ENCODE results near the gene SPACA5.
"Not testable (repeated sequence)": the region's sequence is repeated elsewhere in the genome, so short reads cannot be mapped to it uniquely, and the experiment has no call there.

SPACA5 gene

GRCh38 chrX:48030641-48031173 is 23.9 kb downstream of the SPACA5 start:
- H3K9me3 ChIP-seq (ENCODE audit: control extremely low read depth in 1 of 5, control insufficient read depth in 4 of 5, insufficient read depth in 2 of 5, low read depth in 1 of 5, low read length in 4 of 5); H3K4me1 ChIP-seq (ENCODE audit: control extremely low read depth in 1 of 4, control insufficient read depth in 4 of 4, insufficient read depth in 4 of 4, low read length in 3 of 4); DNase-seq; H3K4me3 ChIP-seq (ENCODE audit: control insufficient read depth in 1 of 7, extremely low read depth in 1 of 7, insufficient read depth in 4 of 7, low read depth in 2 of 7, low read length in 6 of 7); H3K36me3 ChIP-seq (ENCODE audit: control insufficient read depth in 4 of 4, insufficient read depth in 4 of 4, low read length in 3 of 4); CTCF ChIA-PET; H3K27ac ChIP-seq (ENCODE audit: insufficient read depth in 1 of 2, low read depth in 1 of 2, low read length in 2 of 2, poor library complexity in 1 of 2, severe bottlenecking in 2 of 2); H3K27me3 ChIP-seq (replicated peaks in 2 of 5; ENCODE audit: control insufficient read depth in 4 of 5, insufficient read depth in 5 of 5, low read length in 4 of 5); POLR2A ChIA-PET: not testable (repeated sequence)
- WGBS (ENCODE audit: insufficient coverage), result 86% methylated on average over 5 of the region's 10 CpGs

DNA sequence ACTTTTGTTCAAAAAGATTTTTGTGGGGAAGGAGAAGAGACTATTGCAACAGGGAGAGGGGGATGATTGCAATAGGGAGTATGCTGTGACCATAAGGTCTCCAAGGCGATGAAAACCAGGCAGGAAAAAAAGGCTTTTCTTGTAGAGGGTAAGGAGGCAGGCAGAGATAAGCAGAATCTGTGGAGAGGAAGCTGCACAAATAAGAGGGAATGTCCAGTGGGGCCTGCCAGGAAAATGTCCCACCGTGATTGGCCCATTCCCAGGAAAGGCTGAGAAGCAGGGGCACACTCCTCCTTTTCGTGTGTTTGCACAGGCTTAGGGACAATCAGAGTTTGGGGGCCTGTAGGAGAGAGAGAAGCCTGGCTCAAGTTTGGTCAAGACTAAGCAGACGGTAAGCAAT is 29.1 kb downstream of the SPACA5 start:
- Histone ChIP-seq H3K4me3 (ENCODE audit: control insufficient read depth in 1 of 7, extremely low read depth in 1 of 7, insufficient read depth in 4 of 7, low read depth in 2 of 7, low read length in 6 of 7) (no peak overlapping the region), H3K27ac (ENCODE audit: insufficient read depth in 1 of 2, low read depth in 1 of 2, low read length in 2 of 2, poor library complexity in 1 of 2, severe bottlenecking in 2 of 2) (no peak overlapping the region), H3K4me1 (ENCODE audit: control extremely low read depth in 1 of 4, control insufficient read depth in 4 of 4, insufficient read depth in 4 of 4, low read length in 3 of 4) (no peaks in the 10 kb centered on the region), H3K9me3 (ENCODE audit: control extremely low read depth in 1 of 5, control insufficient read depth in 4 of 5, insufficient read depth in 2 of 5, low read depth in 1 of 5, low read length in 4 of 5) (no peaks in the 10 kb centered on the region), H3K27me3 (replicated peaks in 2 of 5; ENCODE audit: control insufficient read depth in 4 of 5, insufficient read depth in 5 of 5, low read length in 4 of 5) (no peaks in the 10 kb centered on the region), H3K36me3 (ENCODE audit: control insufficient read depth in 4 of 4, insufficient read depth in 4 of 4, low read length in 3 of 4) (no peaks in the 10 kb centered on the region)
- DNase-seq, result no peak
- POLR2A ChIA-PET, result no interaction called here
- WGBS (ENCODE audit: insufficient coverage), result 61% methylated on average over 3 of the region's 4 CpGs
- CTCF ChIA-PET, result no interaction called here

- no peak overlapping the region for H3K4me3 ChIP-seq (ENCODE audit: control insufficient read depth in 1 of 7, extremely low read depth in 1 of 7, insufficient read depth in 4 of 7, low read depth in 2 of 7, low read length in 6 of 7)
- no peaks in the 10 kb centered on the region for H3K36me3 ChIP-seq (ENCODE audit: control insufficient read depth in 4 of 4, insufficient read depth in 4 of 4, low read length in 3 of 4)
- 71% methylated on average over 3 of the region's 4 CpGs for WGBS (ENCODE audit: insufficient coverage)
- ChIA-PET CTCF (interaction anchor here (1.0 kb wide), 1 partner anchor 16 kb away, joined by 3 read pairs; no protein-coding TSS in a partner anchor), POLR2A (no interaction called here)
- H3K9me3 ChIP-seq (ENCODE audit: control extremely low read depth in 1 of 5, control insufficient read depth in 4 of 5, insufficient read depth in 2 of 5, low read depth in 1 of 5, low read length in 4 of 5), result no peaks in the 10 kb centered on the region
- DNase-seq, result no peak
- H3K4me1 ChIP-seq (ENCODE audit: control extremely low read depth in 1 of 4, control insufficient read depth in 4 of 4, insufficient read depth in 4 of 4, low read length in 3 of 4), result no peaks in the 10 kb centered on the region
- no peaks in the 10 kb centered on the region for H3K27me3 ChIP-seq (replicated peaks in 2 of 5; ENCODE audit: control insufficient read depth in 4 of 5, insufficient read depth in 5 of 5, low read length in 4 of 5)
- no peak overlapping the region for H3K27ac ChIP-seq (ENCODE audit: insufficient read depth in 1 of 2, low read depth in 1 of 2, low read length in 2 of 2, poor library complexity in 1 of 2, severe bottlenecking in 2 of 2)
These were observed 36.3 kb downstream of the SPACA5 start for GRCh38 chrX:48043056-48043455.

DNA sequence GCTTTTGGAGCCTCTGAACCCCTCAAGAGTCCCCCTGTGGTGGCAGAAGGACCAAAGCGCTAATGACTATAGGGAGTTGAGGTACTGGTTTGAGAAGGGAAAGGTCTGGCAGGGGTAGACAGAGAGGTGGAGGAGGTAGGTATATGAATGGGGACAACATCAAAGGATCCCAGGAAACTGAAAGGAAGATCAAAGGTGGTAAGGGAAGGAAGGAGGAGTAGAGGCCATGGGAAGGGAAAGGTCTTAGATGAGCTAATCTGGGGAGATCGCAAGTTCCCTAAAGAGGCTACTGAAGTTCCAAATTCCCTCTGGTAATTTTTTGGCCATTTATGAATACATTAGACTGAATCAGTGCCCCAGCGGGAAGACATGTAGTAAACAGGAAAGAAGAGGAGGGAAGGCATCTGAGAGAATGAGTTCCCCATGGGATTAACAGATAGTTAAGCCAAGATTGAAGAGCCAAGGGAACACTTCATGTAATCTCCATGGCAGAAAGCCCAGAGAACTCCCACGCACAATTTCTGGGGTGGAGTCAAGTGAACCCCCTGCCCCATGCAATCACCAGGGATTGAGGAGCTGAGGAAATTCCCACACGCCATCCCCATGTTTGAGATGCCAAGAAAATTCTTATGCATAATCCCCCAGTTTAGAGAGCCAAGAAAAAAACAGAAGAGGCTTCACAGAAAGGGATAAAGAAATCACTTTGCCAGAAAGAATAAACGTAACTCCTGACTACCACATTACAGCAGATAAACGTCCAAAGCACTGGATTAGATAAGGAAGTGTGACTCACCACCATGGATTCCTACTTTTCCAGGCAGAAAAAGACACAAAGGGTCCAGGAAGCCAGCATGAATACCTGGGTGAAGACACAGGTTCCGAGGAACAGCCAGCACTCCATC is 38.9 kb downstream of the SPACA5 start:
- DNase-seq, result no peak
- no peaks in the 10 kb centered on the region for H3K9me3 ChIP-seq (ENCODE audit: control extremely low read depth in 1 of 5, control insufficient read depth in 4 of 5, insufficient read depth in 2 of 5, low read depth in 1 of 5, low read length in 4 of 5)
- H3K36me3 ChIP-seq (ENCODE audit: control insufficient read depth in 4 of 4, insufficient read depth in 4 of 4, low read length in 3 of 4), result no peaks in the 10 kb centered on the region
- no peaks in the 10 kb centered on the region for H3K4me1 ChIP-seq (ENCODE audit: control extremely low read depth in 1 of 4, control insufficient read depth in 4 of 4, insufficient read depth in 4 of 4, low read length in 3 of 4)
- ChIA-PET CTCF (no interaction called here), POLR2A (no interaction called here)
- WGBS (ENCODE audit: insufficient coverage), result 80% methylated on average over 5 of the region's 8 CpGs
- H3K27ac ChIP-seq (ENCODE audit: insufficient read depth in 1 of 2, low read depth in 1 of 2, low read length in 2 of 2, poor library complexity in 1 of 2, severe bottlenecking in 2 of 2), result no peak overlapping the region
- no peak overlapping the region for H3K4me3 ChIP-seq (ENCODE audit: control insufficient read depth in 1 of 7, extremely low read depth in 1 of 7, insufficient read depth in 4 of 7, low read depth in 2 of 7, low read length in 6 of 7)
- no peaks in the 10 kb centered on the region for H3K27me3 ChIP-seq (replicated peaks in 2 of 5; ENCODE audit: control insufficient read depth in 4 of 5, insufficient read depth in 5 of 5, low read length in 4 of 5)

- WGBS (ENCODE audit: insufficient coverage), result 63% methylated on average over 2 of the region's 5 CpGs
- no peak for DNase-seq
- H3K27me3 ChIP-seq (replicated peaks in 2 of 5; ENCODE audit: control insufficient read depth in 4 of 5, insufficient read depth in 5 of 5, low read length in 4 of 5), result no peaks in the 10 kb centered on the region
- no peaks in the 10 kb centered on the region for H3K9me3 ChIP-seq (ENCODE audit: control extremely low read depth in 1 of 5, control insufficient read depth in 4 of 5, insufficient read depth in 2 of 5, low read depth in 1 of 5, low read length in 4 of 5)
- no peaks in the 10 kb centered on the region for H3K36me3 ChIP-seq (ENCODE audit: control insufficient read depth in 4 of 4, insufficient read depth in 4 of 4, low read length in 3 of 4)
- H3K27ac ChIP-seq (ENCODE audit: insufficient read depth in 1 of 2, low read depth in 1 of 2, low read length in 2 of 2, poor library complexity in 1 of 2, severe bottlenecking in 2 of 2), result no peak overlapping the region
- no peaks in the 10 kb centered on the region for H3K4me1 ChIP-seq (ENCODE audit: control extremely low read depth in 1 of 4, control insufficient read depth in 4 of 4, insufficient read depth in 4 of 4, low read length in 3 of 4)
- no peak overlapping the region for H3K4me3 ChIP-seq (ENCODE audit: control insufficient read depth in 1 of 7, extremely low read depth in 1 of 7, insufficient read depth in 4 of 7, low read depth in 2 of 7, low read length in 6 of 7)
- POLR2A ChIA-PET, result no interaction called here
- CTCF ChIA-PET, result no interaction called here
These were observed 40.1 kb downstream of the SPACA5 start for GRCh38 chrX:48046846-48047245.

GRCh38 chrX:48058621-48059295 is 52.0 kb downstream of the SPACA5 start:
- Histone ChIP-seq H3K4me1 (ENCODE audit: control extremely low read depth in 1 of 4, control insufficient read depth in 4 of 4, insufficient read depth in 4 of 4, low read length in 3 of 4) (no peaks in the 10 kb centered on the region), H3K9me3 (ENCODE audit: control extremely low read depth in 1 of 5, control insufficient read depth in 4 of 5, insufficient read depth in 2 of 5, low read depth in 1 of 5, low read length in 4 of 5) (peaks cover 7 to 28% (median 23%) of the 10 kb centered on the region in 5 experiments), H3K36me3 (ENCODE audit: control insufficient read depth in 4 of 4, insufficient read depth in 4 of 4, low read length in 3 of 4) (peaks cover 0 to 43% (median 14%) of the 10 kb centered on the region in 4 experiments), H3K4me3 (ENCODE audit: control insufficient read depth in 1 of 7, extremely low read depth in 1 of 7, insufficient read depth in 4 of 7, low read depth in 2 of 7, low read length in 6 of 7) (no peak overlapping the region), H3K27ac (ENCODE audit: insufficient read depth in 1 of 2, low read depth in 1 of 2, low read length in 2 of 2, poor library complexity in 1 of 2, severe bottlenecking in 2 of 2) (no peak overlapping the region), H3K27me3 (replicated peaks in 2 of 5; ENCODE audit: control insufficient read depth in 4 of 5, insufficient read depth in 5 of 5, low read length in 4 of 5) (no peaks in the 10 kb centered on the region)
- WGBS (ENCODE audit: insufficient coverage), result 60% methylated on average over 1 of the region's 2 CpGs
- ChIA-PET CTCF (no interaction called here), POLR2A (no interaction called here)
- no peak for DNase-seq

DNA sequence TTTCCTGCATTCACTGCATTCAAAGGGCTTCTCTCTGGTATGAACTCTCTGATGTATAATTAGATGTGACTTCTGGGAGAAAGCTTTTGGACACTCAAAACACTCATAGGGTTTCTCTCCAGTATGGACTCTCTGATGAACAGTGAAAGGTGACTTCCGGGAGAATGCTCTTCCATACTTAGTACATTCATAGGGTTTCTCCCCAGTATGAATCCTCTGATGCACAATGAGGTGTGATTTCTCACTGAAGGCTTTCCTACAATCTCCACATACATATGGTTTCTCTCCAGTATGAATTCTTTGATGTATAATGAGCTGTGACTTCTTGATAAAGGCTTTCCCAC is 52.5 kb downstream of the SPACA5 start:
- no peaks in the 10 kb centered on the region for H3K4me1 ChIP-seq (ENCODE audit: control extremely low read depth in 1 of 4, control insufficient read depth in 4 of 4, insufficient read depth in 4 of 4, low read length in 3 of 4)
- no peak for DNase-seq
- H3K27ac ChIP-seq (ENCODE audit: insufficient read depth in 1 of 2, low read depth in 1 of 2, low read length in 2 of 2, poor library complexity in 1 of 2, severe bottlenecking in 2 of 2), result no peak overlapping the region
- peaks cover 0 to 45% (median 14%) of the 10 kb centered on the region in 4 experiments for H3K36me3 ChIP-seq (ENCODE audit: control insufficient read depth in 4 of 4, insufficient read depth in 4 of 4, low read length in 3 of 4)
- POLR2A ChIA-PET, result no interaction called here
- WGBS (ENCODE audit: insufficient coverage), result 100% methylated on average over 1 of the region's 1 CpG
- CTCF ChIA-PET, result no interaction called here
- peaks cover 7 to 28% (median 23%) of the 10 kb centered on the region in 5 experiments for H3K9me3 ChIP-seq (ENCODE audit: control extremely low read depth in 1 of 5, control insufficient read depth in 4 of 5, insufficient read depth in 2 of 5, low read depth in 1 of 5, low read length in 4 of 5)
- no peaks in the 10 kb centered on the region for H3K27me3 ChIP-seq (replicated peaks in 2 of 5; ENCODE audit: control insufficient read depth in 4 of 5, insufficient read depth in 5 of 5, low read length in 4 of 5)
- H3K4me3 ChIP-seq (ENCODE audit: control insufficient read depth in 1 of 7, extremely low read depth in 1 of 7, insufficient read depth in 4 of 7, low read depth in 2 of 7, low read length in 6 of 7), result no peak overlapping the region

All from common myeloid progenitor, CD34-positive (primary cell).